ENCODE measurements around the gene AGL. TPM values are rescaled to one million over a fixed set of nuclear protein-coding genes. Genes with fewer than 3 reads are reported as not detected.

The AGL gene
- 10 to 100 TPM; 38.5 to 73.1 (median 58.8) TPM for total RNA-seq
- 10 to 100 TPM; 10.5 to 17.0 TPM for polyA plus RNA-seq
- long read RNA-seq, donor 1, full-length matches to known transcripts, result 20 of 60 reads
- long read RNA-seq, donor 1, partial matches to known transcripts, result 33 of 60 reads
- long read RNA-seq, donor 1, other reads (novel, unspliced or antisense), result 7 of 60 reads
- long read RNA-seq, donor 2, full-length matches to known transcripts, result 44 of 90 reads
- long read RNA-seq, donor 2, partial matches to known transcripts, result 28 of 90 reads
- long read RNA-seq, donor 2, other reads (novel, unspliced or antisense), result 18 of 90 reads
- long read RNA-seq, donor 3, full-length matches to known transcripts, result 15 of 119 reads
- long read RNA-seq, donor 3, partial matches to known transcripts, result 89 of 119 reads
- long read RNA-seq, donor 3, other reads (novel, unspliced or antisense), result 15 of 119 reads

DNA sequence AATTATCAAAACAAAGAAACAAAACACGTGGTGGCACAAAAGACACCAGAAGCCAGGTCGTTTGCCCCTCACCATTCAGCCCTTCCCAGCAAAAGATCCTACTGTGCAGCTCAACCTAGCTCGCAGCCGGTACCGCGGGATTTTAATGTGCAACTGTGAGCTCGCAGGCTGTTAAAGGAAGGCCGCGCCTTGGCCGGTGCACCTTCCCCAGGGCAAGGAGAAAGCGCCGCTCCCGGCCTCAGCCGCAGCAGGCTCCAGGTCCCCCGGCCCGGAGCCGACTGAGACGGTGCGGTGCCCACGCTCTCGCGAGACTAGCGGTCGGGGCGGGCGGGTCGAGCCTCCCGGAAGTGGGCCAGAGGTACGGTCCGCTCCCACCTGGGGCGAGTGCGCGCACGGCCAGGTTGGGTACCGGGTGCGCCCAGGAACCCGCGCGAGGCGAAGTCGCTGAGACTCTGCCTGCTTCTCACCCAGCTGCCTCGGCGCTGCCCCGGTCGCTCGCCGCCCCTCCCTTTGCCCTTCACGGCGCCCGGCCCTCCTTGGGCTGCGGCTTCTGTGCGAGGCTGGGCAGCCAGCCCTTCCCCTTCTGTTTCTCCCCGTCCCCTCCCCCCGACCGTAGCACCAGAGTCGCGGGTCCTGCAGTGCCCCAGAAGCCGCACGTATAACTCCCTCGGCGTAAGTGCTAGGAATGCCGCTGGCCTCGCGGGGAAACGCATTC, at the start of gene AGL:
Gene AGL (plus strand): TSS at position 618 of the 715 bp plus-strand sequence. CDS start 682 bp downstream, outside the sequence.
- peaks cover 0 to 35% (median 14%) of the 10 kb centered on the region in 9 donors for H3K4me1 ChIP-seq
- intact Hi-C loops (cut with DNase I), result loop anchor here in 2 of 10 donors (5.0 kb wide), 2 partner anchors 33 to 43 kb away; no protein-coding TSS in a partner anchor
- peaks cover 0 to 19% (median 0%) of the 10 kb centered on the region in 9 donors for H3K36me3 ChIP-seq
- DNase-seq (peak; percentile 82 to 88), ATAC-seq (peak; percentile 96 to 99 (median 97))
- no peaks in the 10 kb centered on the region for H3K27me3 ChIP-seq
- TF ChIP-seq, protein P1, sequence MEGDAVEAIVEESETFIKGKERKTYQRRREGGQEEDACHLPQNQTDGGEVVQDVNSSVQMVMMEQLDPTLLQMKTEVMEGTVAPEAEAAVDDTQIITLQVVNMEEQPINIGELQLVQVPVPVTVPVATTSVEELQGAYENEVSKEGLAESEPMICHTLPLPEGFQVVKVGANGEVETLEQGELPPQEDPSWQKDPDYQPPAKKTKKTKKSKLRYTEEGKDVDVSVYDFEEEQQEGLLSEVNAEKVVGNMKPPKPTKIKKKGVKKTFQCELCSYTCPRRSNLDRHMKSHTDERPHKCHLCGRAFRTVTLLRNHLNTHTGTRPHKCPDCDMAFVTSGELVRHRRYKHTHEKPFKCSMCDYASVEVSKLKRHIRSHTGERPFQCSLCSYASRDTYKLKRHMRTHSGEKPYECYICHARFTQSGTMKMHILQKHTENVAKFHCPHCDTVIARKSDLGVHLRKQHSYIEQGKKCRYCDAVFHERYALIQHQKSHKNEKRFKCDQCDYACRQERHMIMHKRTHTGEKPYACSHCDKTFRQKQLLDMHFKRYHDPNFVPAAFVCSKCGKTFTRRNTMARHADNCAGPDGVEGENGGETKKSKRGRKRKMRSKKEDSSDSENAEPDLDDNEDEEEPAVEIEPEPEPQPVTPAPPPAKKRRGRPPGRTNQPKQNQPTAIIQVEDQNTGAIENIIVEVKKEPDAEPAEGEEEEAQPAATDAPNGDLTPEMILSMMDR (IDR thresholded peaks at IDR 0.05), result no peak
- 0% methylated on average over 65 of the region's 65 CpGs for WGBS, 2 donors
- H3K9me3 ChIP-seq, result no peaks in the 10 kb centered on the region
- peak within 1 kb of the TSS; percentile 80 to 94 (median 92) for H3K27ac ChIP-seq
- peak within 1 kb of the TSS; percentile 40 to 91 (median 82) for H3K4me3 ChIP-seq

DNA sequence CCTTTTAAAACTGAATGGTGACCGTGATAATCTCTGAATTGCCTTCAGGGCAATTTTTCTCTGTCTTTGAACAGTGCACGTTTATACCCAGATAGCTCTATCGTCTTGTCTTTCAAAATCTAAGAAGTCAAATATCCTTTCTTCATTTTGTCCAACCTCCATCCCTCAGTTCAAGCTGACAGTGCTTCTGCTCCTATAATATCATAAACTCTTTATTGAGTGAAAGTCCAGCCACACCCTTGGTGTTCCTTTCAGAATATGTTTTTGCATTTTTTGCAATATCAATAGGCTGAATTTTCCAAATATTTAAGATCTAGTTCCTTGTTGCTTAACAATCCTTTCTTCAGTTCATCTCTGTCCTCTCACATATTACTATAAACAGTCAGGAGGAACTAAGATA, 48.6 kb upstream of the AGL start:
- no peaks in the 10 kb centered on the region for H3K36me3 ChIP-seq
- no peak for ATAC-seq
- peaks cover 0 to 12% (median 8%) of the 10 kb centered on the region in 7 donors for H3K27me3 ChIP-seq
- DNase-seq, result no peak
- TF ChIP-seq, protein P1 (IDR thresholded peaks at IDR 0.05), result no peak
- intact Hi-C loops (cut with DNase I), result loop anchor here in 6 of 10 donors (10.0 kb wide), 5 partner anchors 333 to 1093 kb away; partner anchors contain the start of genes EXTL2 (in 1 of the 6), SASS6 (in 1 of the 6), SLC30A7 (in 1 of the 6) and TRMT13 (in 1 of the 6)
- H3K4me3 ChIP-seq, result no peak overlapping the region
- WGBS, 2 donors, result 83 to 91% methylated on average over 3 of the region's 3 CpGs
- H3K27ac ChIP-seq, result no peak overlapping the region
- no peaks in the 10 kb centered on the region for H3K4me1 ChIP-seq
- no peaks in the 10 kb centered on the region for H3K9me3 ChIP-seq

DNA sequence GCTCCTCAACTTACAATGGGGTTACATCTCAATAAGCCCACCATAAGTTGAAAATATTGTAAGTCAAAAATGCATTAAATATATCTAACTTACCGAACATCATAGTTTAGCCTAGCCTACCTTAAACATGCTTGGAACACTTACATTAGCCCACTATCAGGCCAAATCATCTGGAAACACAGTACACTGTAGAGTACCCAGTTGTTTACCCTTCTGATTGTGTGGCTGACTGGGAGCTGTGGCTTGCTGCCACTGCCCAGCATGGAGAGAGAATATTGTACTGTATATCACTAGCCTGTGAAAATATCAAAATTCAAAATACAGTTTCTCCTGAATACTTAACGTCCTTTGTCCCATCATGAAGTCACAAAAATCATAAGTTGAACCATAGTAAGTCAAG, 43.3 kb upstream of the AGL start:
- Histone ChIP-seq H3K4me1 (peaks cover 0 to 13% (median 6%) of the 10 kb centered on the region in 9 donors), H3K36me3 (no peaks in the 10 kb centered on the region), H3K27ac (no peak overlapping the region), H3K9me3 (no peaks in the 10 kb centered on the region), H3K27me3 (peaks cover 0 to 10% (median 8%) of the 10 kb centered on the region in 7 donors), H3K4me3 (no peak overlapping the region)
- intact Hi-C loops (cut with DNase I), result loop anchor here in 7 of 10 donors (5.0 to 10.0 kb wide), 9 partner anchors 45 to 1088 kb away; partner anchors contain the start of genes AGL (in 1 of the 7), EXTL2 (in 1 of the 7), SASS6 (in 1 of the 7) and SLC30A7 (in 1 of the 7)
- ATAC-seq (no peak), DNase-seq (no peak)
- 80 to 83% methylated on average over 2 of the region's 2 CpGs for WGBS, 2 donors
- TF ChIP-seq, protein P1 (IDR thresholded peaks at IDR 0.05), result no peak
